ENCODE data around the gene SCMH1.
"Not testable (repeated sequence)": the region's sequence is repeated elsewhere in the genome, so short reads cannot be mapped to it uniquely, and the experiment has no call there.

SCMH1 gene

GRCh38 chr1:41249319-41249718, 7.2 kb upstream of the SCMH1 start:
- no peak for DNase-seq (ENCODE audit: low read depth)

- DNase-seq (ENCODE audit: low read depth): no peak
Measured at GRCh38 chr1:41246568-41246967, 4.5 kb upstream of the SCMH1 start.

- no peak for DNase-seq (ENCODE audit: low read depth)
Measured at GRCh38 chr1:41245659-41246058, 3.6 kb upstream of the SCMH1 start.

- DNase-seq (ENCODE audit: low read depth): no peak
Measured at GRCh38 chr1:41243079-41243385, 926 bp upstream of the SCMH1 start.

GRCh38 chr1:41242342-41243078, 404 bp upstream of the SCMH1 start:
- DNase-seq (ENCODE audit: low read depth): no peak

- DNase-seq (ENCODE audit: low read depth): peak; percentile 30
Measured at GRCh38 chr1:41241354-41241748, 755 bp downstream of the SCMH1 start.

GRCh38 chr1:41240781-41241353, 1.2 kb downstream of the SCMH1 start:
- no peak for DNase-seq (ENCODE audit: low read depth)

- no peak for DNase-seq (ENCODE audit: low read depth)
Measured at GRCh38 chr1:41239988-41240610, 2.0 kb downstream of the SCMH1 start.

- no peak for DNase-seq (ENCODE audit: low read depth)
Measured at GRCh38 chr1:41238311-41238988, 3.7 kb downstream of the SCMH1 start.

- no peak for DNase-seq (ENCODE audit: low read depth)
Measured at GRCh38 chr1:41236781-41237180, 5.3 kb downstream of the SCMH1 start.

- no peak for DNase-seq (ENCODE audit: low read depth)
Measured at GRCh38 chr1:41235893-41236292, 6.2 kb downstream of the SCMH1 start.

- DNase-seq (ENCODE audit: low read depth): no peak
Measured at GRCh38 chr1:41233708-41234107, 8.4 kb downstream of the SCMH1 start.

- no peak for DNase-seq (ENCODE audit: low read depth)
Measured at GRCh38 chr1:41232305-41232704, 9.8 kb downstream of the SCMH1 start.

GRCh38 chr1:41230656-41231055, 11.4 kb downstream of the SCMH1 start:
- DNase-seq (ENCODE audit: low read depth): no peak

GRCh38 chr1:41229219-41229618, 12.9 kb downstream of the SCMH1 start:
- not testable (repeated sequence) for DNase-seq (ENCODE audit: low read depth)

GRCh38 chr1:41226815-41227434, 15.2 kb downstream of the SCMH1 start:
- no peak for DNase-seq (ENCODE audit: low read depth)

- DNase-seq (ENCODE audit: low read depth): no peak
Measured at GRCh38 chr1:41225495-41225894, 16.6 kb downstream of the SCMH1 start.

GRCh38 chr1:41222496-41222895, 19.6 kb downstream of the SCMH1 start:
- no peak for DNase-seq (ENCODE audit: low read depth)

GRCh38 chr1:41221995-41222394, 20.1 kb downstream of the SCMH1 start:
- no peak for DNase-seq (ENCODE audit: low read depth)

- DNase-seq (ENCODE audit: low read depth): no peak
Measured at GRCh38 chr1:41218152-41218551, 24.0 kb downstream of the SCMH1 start.

- DNase-seq (ENCODE audit: low read depth): no peak
Measured at GRCh38 chr1:41217441-41217840, 24.7 kb downstream of the SCMH1 start.

- no peak for DNase-seq (ENCODE audit: low read depth)
Measured at GRCh38 chr1:41215623-41216022, 26.5 kb downstream of the SCMH1 start.

GRCh38 chr1:41213341-41213740, 28.8 kb downstream of the SCMH1 start:
- DNase-seq (ENCODE audit: low read depth): no peak

Measured in activated T-cell treated with anti-CD3 and anti-CD28 coated beads for 24 hours (primary cell).